Mammary epithelial cell (primary cell): Measurements from ENCODE around the gene RELN.

Experiments used
- CTCF ChIP-seq, 2 donors: IDR thresholded peaks in 1 of 2; conservative IDR thresholded peaks in 1 of 2; 2 replicates each; pipeline ENCODE4 v1.5.1; 2011 to 2012; ENCODE audit warnings: inconsistent platforms in 2 of 2, low read length in 2 of 2, mild to moderate bottlenecking in 2 of 2, control low read depth in 1 of 2, low read depth in 1 of 2; ENCODE audit not compliant: insufficient read depth in 1 of 2; ENCODE audit errors: extremely low read depth in 1 of 2
- EZH2 ChIP-seq: IDR thresholded peaks from 2 replicates; pipeline ENCODE4 v1.6.1; 2012; ENCODE audit warnings: low read length, inconsistent platforms, borderline replicate concordance

DNA sequence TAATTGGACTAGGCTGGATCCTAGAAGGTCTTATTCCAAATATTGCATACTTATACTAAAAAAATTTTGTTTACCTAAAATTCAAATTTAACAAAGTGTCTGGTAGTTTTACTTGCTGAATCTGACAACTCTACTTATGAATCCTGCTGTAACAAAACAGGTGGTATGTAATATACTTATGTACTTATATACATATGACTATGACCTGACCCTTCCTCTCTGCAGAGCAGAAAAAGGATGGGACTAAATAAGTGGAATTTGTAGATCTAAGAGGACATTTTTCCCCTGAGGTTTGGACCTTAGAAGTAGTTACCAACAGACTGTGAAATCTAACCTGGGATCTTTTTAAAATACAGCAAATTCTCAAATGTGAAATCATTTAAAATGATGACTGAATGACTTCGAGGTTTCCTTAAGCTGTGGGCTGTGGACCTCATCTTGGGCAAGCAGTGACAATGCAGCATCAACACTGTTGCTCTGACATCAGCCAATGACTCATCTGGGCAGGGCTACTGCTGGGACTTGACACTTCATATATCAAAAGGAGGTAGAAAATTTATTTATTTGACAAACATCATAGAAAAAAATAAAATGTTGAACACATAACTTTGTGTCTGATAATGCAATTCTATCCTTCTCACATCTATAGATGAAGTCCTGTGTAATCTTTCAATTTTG, 73.6 kb downstream of the RELN start:
- TF ChIP-seq CTCF (conservative IDR thresholded peaks at IDR 0.05 in 1 of 2, IDR thresholded peaks at IDR 0.05 in 1 of 2; ENCODE audit: extremely low read depth in 1 of 2, insufficient read depth in 1 of 2, low read depth in 1 of 2, low read length in 2 of 2) (no peak), EZH2 (no peak)
